GM12801 (cell line): ENCODE results near the gene PLA2G2A.

Source experiments
- CTCF ChIP-seq: IDR thresholded peaks from one replicate; pipeline ENCODE4 v1.5.1; 2011; ENCODE audit warnings: control low read depth; ENCODE audit not compliant: insufficient read length; ENCODE audit errors: extremely low read depth

The PLA2G2A gene

DNA sequence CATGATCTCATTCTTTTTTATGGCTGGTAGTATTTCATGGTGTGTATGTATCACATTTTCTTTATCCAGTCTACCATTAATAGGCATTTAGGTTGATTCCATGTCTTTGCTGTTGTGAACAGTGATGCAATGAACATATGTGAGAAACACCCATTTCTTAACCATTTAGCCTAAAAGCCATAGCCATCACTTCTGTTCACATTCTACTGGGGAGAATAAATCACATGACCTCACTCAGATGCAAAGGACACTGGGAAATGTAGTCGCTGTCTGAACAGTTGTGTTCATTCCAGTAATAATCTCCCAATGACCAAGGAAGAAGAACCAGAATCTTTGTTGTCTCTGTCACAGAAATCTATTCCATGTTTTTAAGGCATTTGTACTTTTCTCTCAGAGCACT is 40.9 kb downstream of the PLA2G2A start:
- no peak for TF ChIP-seq CTCF

- TF ChIP-seq CTCF, result no peak
Observed at GRCh38 chr1:19936061-19936750, 43.2 kb downstream of the PLA2G2A start.

DNA sequence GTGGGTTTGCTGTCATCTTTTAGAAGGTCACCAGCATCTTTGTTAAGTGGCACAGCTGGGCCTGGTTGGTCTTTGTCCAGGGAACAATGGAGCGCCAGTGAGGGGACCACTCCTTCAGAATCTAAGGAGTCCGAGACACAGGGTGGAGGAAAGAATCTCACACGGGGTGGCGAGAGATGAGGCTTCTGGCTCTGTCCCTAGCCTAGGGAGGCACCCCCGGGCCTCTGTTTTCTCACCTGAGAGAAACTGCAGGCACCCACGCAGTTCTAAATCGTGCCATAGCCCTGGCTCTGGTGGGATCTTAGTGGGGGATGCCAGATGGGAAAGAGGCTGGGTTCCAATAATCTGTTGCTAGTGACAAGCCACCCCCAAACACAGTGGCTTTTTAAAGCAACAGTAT is 45.1 kb downstream of the PLA2G2A start:
- no peak for TF ChIP-seq CTCF

GRCh38 chr1:19932866-19933265 is 46.6 kb downstream of the PLA2G2A start:
- no peak for TF ChIP-seq CTCF

DNA sequence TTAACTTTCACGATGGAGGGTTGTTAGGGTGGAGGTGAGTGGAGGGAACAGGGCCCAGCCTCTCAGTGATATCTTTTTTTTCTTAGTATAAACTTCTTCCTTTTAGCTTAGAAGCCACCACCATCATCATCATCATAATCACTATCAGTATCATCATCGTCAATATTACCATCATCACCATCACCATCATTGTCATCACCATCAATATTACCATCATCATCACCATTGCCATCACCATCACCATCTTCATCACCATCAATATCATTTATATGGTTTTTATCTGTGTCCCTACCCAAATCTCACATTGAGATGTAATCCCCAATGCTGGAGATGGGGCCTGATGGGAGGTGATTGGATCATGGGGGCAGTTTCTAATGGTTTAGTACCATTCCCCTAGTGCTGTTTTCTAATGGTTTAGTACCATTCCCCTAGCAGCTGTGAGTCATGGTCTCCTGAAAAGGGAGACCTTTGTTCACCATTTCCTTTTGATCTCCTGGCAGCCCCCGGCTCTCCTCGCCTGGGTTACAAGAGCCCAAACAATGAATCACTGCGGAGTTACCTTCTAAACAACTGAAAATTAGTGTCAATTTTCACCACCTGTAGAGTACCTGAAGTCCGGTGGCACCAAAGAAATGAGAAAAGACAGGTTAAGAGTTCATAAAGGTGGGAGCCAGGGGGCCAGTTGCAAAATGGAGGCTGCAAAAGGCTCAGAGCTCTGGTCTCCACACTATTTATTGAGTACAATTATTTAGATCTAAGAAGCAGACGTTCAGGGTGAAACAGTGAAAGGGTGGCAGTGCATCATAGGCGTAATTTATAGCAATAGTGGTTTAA is 52.9 kb downstream of the PLA2G2A start:
- TF ChIP-seq CTCF, result no peak
